HepG2 (cell line): ENCODE data around the gene ALDH3B2. TPM values are rescaled to one million over a fixed set of nuclear protein-coding genes. Genes with fewer than 3 reads are reported as not detected.

Experiments used
- ASH2L ChIP-seq: fragments of 300-600, 200-600 bp; sonication (generic); IDR thresholded peaks from 2 replicates; pipeline ENCODE4 v1.7.0; 2017; ENCODE audit warnings: low read depth, mild to moderate bottlenecking, moderate library complexity, mixed read lengths, low read length; ENCODE audit not compliant: insufficient read length
- GMEB1 ChIP-seq: sonication (generic); formaldehyde crosslinking; IDR thresholded peaks from 2 replicates; pipeline ENCODE4 v1.5.1; 2020; ENCODE audit warnings: missing genetic modification reagents, mild to moderate bottlenecking, borderline replicate concordance
- GTF3A ChIP-seq: sonication (generic); formaldehyde crosslinking; conservative IDR thresholded peaks from 2 replicates; pipeline ENCODE4 v1.4.0; 2020; ENCODE audit warnings: mild to moderate bottlenecking, missing genetic modification reagents
- IKZF1 ChIP-seq: fragments of 450-650 bp; IDR thresholded peaks from 2 replicates; pipeline ENCODE4 v1.7.1; 2016
- PBX3 ChIP-seq: sonication (generic); formaldehyde crosslinking; IDR thresholded peaks from 2 replicates; pipeline ENCODE4 v1.8.1; 2023; ENCODE audit warnings: missing genetic modification reagents, inconsistent platforms, borderline replicate concordance
- PHF5A ChIP-seq: IDR thresholded peaks from one replicate; pipeline ENCODE4 v1.6.1; 2018; ENCODE audit warnings: low read depth, missing genetic modification reagents; ENCODE audit not compliant: unreplicated experiment
- PRPF4 ChIP-seq: fragments of 200-400 bp; formaldehyde crosslinking; IDR thresholded peaks from 2 replicates; pipeline ENCODE4 v1.6.1; 2016; ENCODE audit warnings: low read length, low read depth; ENCODE audit not compliant: poor library complexity, severe bottlenecking
- RXRB ChIP-seq: IDR thresholded peaks from 2 replicates; pipeline ENCODE4 v1.6.1; 2016; ENCODE audit warnings: borderline replicate concordance, missing genetic modification reagents, missing compliant biosample characterization
- TCF12 ChIP-seq, 2 experiments: fragments of 450-650 bp in 1 of 2; sonication (generic) in 1 of 2; formaldehyde crosslinking in 1 of 2; IDR thresholded peaks; 2 replicates each; pipeline versions ENCODE4 v1.6.1 to v1.8.0; 2017 to 2022; ENCODE audit warnings: antibody characterized with exemption in 1 of 2, mild to moderate bottlenecking in 1 of 2, missing genetic modification reagents in 1 of 2, moderate library complexity in 1 of 2
- ZBTB2 ChIP-seq: sonication (generic); formaldehyde crosslinking; IDR thresholded peaks from 2 replicates; pipeline ENCODE4 v1.8.0; 2022; ENCODE audit warnings: low read depth, missing genetic modification reagents
- ZBTB20 ChIP-seq: sonication (generic); formaldehyde crosslinking; IDR thresholded peaks from 2 replicates; pipeline ENCODE4 v1.8.1; 2023; ENCODE audit warnings: missing genetic modification reagents, low read depth, mild to moderate bottlenecking, borderline replicate concordance
- ZC3H4 ChIP-seq: sonication (generic); formaldehyde crosslinking; IDR thresholded peaks from 2 replicates; pipeline ENCODE4 v1.4.0; 2020; ENCODE audit warnings: missing genetic modification reagents, borderline replicate concordance
- ZFP37 ChIP-seq: sonication (generic); formaldehyde crosslinking; IDR thresholded peaks from 2 replicates; pipeline ENCODE4 v1.4.0; 2020; ENCODE audit warnings: missing genetic modification reagents, borderline replicate concordance
- ZFY ChIP-seq: sonication (generic); formaldehyde crosslinking; IDR thresholded peaks from 2 replicates; pipeline ENCODE4 v1.4.0; 2020; ENCODE audit warnings: missing genetic modification reagents
- ZNF275 ChIP-seq: sonication (generic); formaldehyde crosslinking; IDR thresholded peaks from 2 replicates; pipeline ENCODE4 v1.8.0; 2022; ENCODE audit warnings: missing genetic modification reagents, mild to moderate bottlenecking, inconsistent platforms, borderline replicate concordance
- ZNF296 ChIP-seq: sonication (generic); formaldehyde crosslinking; conservative IDR thresholded peaks from 2 replicates; pipeline ENCODE4 v1.5.0; 2020; ENCODE audit warnings: mild to moderate bottlenecking, missing genetic modification reagents
- ZNF687 ChIP-seq: sonication (generic); formaldehyde crosslinking; IDR thresholded peaks from 2 replicates; pipeline ENCODE4 v1.5.1; 2020; ENCODE audit warnings: mild to moderate bottlenecking, missing genetic modification reagents, moderate library complexity
- ZNF720 ChIP-seq: sonication (generic); formaldehyde crosslinking; IDR thresholded peaks from 2 replicates; pipeline ENCODE4 v1.4.0; 2020; ENCODE audit warnings: missing genetic modification reagents
- polyA plus RNA-seq, 8 experiments: library from polyadenylated mRNA; depleted of rRNA in 3 of 8; stranded (reverse) in 7 of 8; unstranded in 1 of 8; fragments of >200 nt; fragmentation: Illumina TruSeq in 4 of 8; extraction: Trizol in 4 of 8; gene quantifications; 2 replicates each; pipeline versions ENCODE4 v1.2.1 to v1.2.3, GENCODE V29; 2011 to 2016; ENCODE audit warnings: low read depth in 4 of 8, missing spikeins in 1 of 8, mixed read lengths in 1 of 8; ENCODE audit not compliant: insufficient read depth in 1 of 8
- total RNA-seq, 5 experiments: library from RNA; depleted of rRNA; stranded (reverse); fragments of >200 nt; fragmentation: Illumina TruSeq; extraction: Trizol; gene quantifications; 2 replicates each; pipeline ENCODE4 v1.2.3, GENCODE V29; 2016; ENCODE audit warnings: low read depth in 1 of 5

The ALDH3B2 gene
- total and polyA plus RNA-seq, 2 of the 13 experiments (the other 11 are each of a cell fraction or from before 2014, with no cell fraction given), result not detected

- no peak for TF ChIP-seq ZNF720
- no peak for TF ChIP-seq PBX3
- peak; percentile 69 for TF ChIP-seq RXRB (CRISPR knock-in tag)
- TF ChIP-seq PHF5A (CRISPR knock-in tag), result peak; percentile 45
- peak; percentile 76; the same call in 1 of the 2 replicates for TF ChIP-seq ZBTB20 (CRISPR knock-in tag)
- no peak for TF ChIP-seq ZNF296
- no peak for TF ChIP-seq ZC3H4 (CRISPR knock-in tag)
- TF ChIP-seq PRPF4, result no peak
- TF ChIP-seq ZBTB2 (CRISPR knock-in tag), result peak; percentile 45; the same call in 1 of the 2 replicates
- peak; percentile 35 for TF ChIP-seq ASH2L
- peak; percentile 31; the same call in 1 of the 2 replicates for TF ChIP-seq GMEB1 (CRISPR knock-in tag)
- no peak for TF ChIP-seq TCF12 (IDR thresholded peaks at IDR 0.05)
- 0 out of 2 replicates have a peak, but pooled peaks have one; percentile 38 for TF ChIP-seq TCF12 (CRISPR knock-in tag; IDR thresholded peaks at IDR 0.05)
- TF ChIP-seq ZNF275 (CRISPR knock-in tag), result peak; percentile 49; the same call in 1 of the 2 replicates
- no peak for TF ChIP-seq GTF3A (CRISPR knock-in tag)
- peak; percentile 74; the same call in 1 of the 2 replicates for TF ChIP-seq ZFP37
- TF ChIP-seq ZNF687, result peak; percentile 76
- peak; percentile 72 for TF ChIP-seq ZFY (CRISPR knock-in tag)
- no peak for TF ChIP-seq IKZF1
Measured at GRCh38 chr11:67630228-67630942, 44.0 kb downstream of the ALDH3B2 start (continued).
